C4-2B (cell line): Measurements from ENCODE around the gene ARFRP1.
"Not testable (repeated sequence)": the region's sequence is repeated elsewhere in the genome, so short reads cannot be mapped to it uniquely, and the experiment has no call there.

Source experiments
- ZFX ChIP-seq: fragments of 450-650 bp; IDR thresholded peaks from 2 replicates; pipeline ENCODE4 v1.6.1; 2017
- TF ChIP-seq, protein P1 (sequence below): fragments of 450-650 bp; conservative IDR thresholded peaks from 2 replicates; pipeline ENCODE4 v1.5.1; 2017; ENCODE audit warnings: mild to moderate bottlenecking

DNA sequence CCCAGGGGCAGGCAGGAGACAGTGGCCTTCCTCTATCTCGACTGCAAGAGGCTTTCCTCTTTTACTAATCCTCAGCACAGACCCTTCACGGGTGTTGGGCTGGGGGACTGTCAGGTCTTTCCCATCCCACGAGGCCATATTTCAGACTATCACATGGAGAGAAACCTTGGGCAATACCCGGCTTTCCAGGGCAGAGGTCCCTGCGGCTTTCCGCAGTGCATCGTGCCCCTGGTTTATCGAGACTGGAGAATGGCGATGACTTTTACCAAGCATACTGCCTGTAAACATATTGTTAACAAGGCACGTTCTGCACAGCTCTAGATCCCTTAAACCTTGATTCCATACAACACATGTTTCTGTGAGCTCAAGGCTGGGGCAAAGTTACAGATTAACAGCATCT lies 47.6 kb downstream of the ARFRP1 start:
- TF ChIP-seq, protein P1, sequence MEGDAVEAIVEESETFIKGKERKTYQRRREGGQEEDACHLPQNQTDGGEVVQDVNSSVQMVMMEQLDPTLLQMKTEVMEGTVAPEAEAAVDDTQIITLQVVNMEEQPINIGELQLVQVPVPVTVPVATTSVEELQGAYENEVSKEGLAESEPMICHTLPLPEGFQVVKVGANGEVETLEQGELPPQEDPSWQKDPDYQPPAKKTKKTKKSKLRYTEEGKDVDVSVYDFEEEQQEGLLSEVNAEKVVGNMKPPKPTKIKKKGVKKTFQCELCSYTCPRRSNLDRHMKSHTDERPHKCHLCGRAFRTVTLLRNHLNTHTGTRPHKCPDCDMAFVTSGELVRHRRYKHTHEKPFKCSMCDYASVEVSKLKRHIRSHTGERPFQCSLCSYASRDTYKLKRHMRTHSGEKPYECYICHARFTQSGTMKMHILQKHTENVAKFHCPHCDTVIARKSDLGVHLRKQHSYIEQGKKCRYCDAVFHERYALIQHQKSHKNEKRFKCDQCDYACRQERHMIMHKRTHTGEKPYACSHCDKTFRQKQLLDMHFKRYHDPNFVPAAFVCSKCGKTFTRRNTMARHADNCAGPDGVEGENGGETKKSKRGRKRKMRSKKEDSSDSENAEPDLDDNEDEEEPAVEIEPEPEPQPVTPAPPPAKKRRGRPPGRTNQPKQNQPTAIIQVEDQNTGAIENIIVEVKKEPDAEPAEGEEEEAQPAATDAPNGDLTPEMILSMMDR, result not testable (repeated sequence)
- TF ChIP-seq ZFX, result not testable (repeated sequence)
